CD1c-positive myeloid dendritic cell (primary cell): Measurements from ENCODE around the gene IRF3.
"Not testable (repeated sequence)": the region's sequence is repeated elsewhere in the genome, so short reads cannot be mapped to it uniquely, and the experiment has no call there.

Experiments used
- DNase-seq: peaks from one replicate; pipeline ENCODE4 v3.0.0-alpha.2; 2016; ENCODE audit errors: extremely low spot score

The IRF3 gene

DNA sequence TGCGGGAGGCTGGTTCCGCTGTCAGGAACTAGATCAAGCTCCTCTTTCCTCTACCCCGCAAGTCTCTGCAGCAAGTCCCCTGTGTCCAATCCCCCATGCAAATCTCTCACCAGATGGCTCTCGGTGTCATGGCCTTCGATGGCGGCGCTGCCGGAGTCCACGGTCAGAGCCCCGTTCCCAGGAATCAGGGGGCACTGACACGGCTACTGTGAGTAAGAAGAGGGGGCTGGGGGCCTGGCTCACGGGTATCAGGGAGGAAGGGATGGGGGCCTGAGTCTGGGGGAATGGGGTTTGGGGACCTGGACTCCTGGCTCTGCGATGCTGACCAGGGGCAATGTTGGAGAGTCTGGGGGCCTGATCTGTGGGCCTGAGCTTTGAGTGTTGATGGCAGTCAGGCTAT, 19.7 kb downstream of the IRF3 start:
- DNase-seq = no peak

DNA sequence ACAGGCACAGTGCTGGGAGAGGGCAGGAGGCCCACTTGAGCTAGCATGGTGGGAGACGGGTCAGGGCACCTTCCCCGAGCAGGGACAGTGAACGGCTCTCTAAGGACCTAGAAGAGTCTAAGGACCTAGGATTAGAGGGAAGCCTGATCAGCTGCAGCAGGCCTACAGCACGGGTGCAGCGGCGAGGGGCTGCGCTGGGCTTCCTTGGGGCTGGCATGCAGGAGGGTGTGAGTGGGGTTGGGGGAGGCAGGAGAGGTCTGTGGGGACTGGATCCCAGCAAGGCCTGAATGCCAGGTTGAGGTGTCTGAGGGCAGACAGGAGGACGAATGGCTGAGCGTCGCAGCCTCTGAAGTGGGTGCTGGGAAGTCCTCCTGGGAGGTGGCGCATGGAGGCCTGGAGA, 20.1 kb downstream of the IRF3 start:
- no peak for DNase-seq

DNA sequence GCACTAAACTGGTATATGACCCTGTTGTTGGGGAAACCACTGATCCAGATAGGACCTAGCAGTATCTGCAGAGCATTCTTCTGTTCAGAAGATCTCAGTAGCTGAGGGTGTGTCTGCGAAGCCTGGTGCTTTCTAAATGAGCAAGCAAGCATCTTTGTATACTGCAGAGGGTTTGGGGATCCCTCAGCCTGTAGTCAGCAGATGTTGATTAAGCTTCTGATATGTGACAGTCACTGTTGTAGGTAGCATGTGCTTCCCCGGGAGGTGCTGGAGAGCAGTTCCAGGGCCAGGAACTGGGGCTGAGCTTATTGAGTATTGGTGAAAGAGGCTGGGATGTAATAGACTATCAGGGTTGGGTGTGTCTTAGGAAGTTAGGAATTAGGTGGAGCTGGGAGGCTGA, 22.2 kb downstream of the IRF3 start:
- DNase-seq = no peak

DNA sequence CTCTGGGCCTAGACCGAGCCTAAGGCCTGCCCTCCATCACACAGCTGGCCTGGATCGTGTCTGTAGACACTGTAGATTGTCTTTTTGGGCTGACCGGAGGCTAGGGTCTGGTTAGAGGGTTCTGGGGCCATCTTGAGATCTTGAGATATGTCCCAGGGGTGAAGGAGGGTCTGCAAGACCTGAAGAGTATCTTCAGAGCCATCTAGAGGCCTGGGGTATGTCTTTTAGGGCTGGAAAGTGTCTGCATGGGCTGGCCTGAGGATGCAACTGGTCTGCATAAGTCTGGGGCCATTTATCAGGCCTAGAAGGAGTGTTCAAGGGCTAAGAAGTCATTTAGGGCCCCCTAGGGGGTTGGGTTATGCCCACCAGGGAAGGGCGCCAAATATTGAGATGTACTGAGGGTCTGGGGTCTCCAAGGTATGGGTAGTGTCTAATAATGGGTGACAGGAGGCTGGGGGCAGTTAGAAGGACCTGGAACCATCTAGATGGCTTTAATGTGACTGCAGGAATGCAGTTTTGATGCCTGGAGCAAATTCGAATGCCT, 23.1 kb downstream of the IRF3 start:
- no peak for DNase-seq

DNA sequence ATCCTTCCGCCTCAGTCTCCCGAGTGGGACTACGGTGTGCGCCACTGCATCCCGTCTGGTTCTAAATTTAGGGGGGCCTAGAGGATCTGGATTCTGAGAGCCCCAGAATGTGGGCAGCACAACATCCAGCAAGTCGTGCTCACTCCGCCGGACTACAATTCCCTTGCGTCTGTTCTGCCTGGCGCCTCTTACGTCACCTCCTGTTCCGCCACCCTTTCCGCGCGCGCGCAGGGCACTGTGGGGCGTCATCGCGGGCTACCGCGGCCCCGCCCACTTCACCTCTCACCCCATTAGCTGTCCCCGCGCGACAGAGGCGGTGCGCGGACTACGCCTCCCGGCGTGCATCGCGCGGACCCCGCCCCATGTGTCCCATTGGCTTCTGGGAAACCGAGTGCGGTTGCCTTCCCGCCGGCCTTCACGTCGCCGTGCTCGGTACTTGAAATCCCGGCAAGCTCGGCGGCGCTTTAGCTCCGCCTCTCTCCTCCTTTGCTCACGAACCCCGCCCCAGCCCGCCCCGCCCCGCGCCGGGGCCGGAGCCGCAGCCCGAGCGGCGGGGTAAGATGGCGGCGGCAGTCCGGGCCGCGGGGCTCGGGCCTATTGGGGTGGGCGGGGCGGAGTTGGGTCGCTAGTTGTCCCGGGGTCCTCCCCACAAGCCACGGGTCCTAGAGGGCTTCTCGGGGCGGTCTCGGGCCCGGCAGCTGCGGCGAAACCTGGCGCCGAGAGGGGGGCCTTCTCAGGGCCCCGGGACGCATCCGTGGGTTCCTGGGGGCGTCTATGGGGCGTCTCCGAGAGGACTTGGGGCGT, 23.8 kb downstream of the IRF3 start, which contains the start of gene SCAF1:
Gene SCAF1 (plus strand): TSS at position 522 of the 804 bp plus-strand sequence. CDS start 2,818 bp downstream, outside the sequence.
- DNase-seq = peak; percentile 100

DNA sequence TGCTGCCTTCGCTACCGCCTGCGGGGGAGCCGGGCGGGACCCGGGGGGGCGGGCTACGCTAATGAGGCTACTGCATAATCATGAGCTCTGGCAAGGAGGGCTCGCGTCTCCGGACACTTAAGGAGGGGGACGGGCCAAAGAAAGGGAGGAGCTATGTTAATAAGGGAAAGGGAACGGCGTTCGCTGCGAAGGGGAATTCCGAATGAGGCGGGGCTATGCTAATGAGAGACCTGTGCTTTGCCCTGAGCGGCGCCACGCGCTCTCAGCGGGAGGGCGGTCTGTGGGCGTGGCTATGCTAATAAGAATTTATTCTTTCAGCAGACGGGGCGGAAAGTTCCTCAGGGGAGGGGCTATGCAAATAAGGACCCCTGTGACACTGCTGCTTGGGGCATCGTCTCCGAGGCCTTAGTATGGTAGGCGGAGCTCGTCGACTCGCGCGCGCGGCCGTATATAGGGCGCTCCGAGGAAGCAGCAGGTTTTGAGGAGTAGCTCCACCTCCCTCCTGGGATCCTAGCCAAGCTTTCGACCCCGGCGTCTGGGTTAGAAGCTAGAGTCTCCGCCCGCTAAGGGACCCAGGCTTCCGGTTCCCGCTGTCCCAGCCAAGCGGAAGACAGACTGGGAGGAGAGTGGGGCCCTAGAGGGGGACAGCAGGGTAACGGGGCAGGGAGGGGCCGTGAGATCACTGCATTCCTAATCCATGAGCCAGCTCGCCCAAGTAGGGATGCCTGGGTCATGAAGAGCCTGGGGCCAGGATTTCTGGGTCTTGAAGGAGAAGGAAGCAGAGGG, 25.4 kb downstream of the IRF3 start, which contains the start of gene RRAS:
Gene RRAS (minus strand): TSS at position 31 of the 786 bp plus-strand sequence. CDS start 45 bp downstream, outside the sequence.
- peak; percentile 100 for DNase-seq

GRCh38 chr19:49639401-49640112, 26.1 kb downstream of the IRF3 start:
- no peak for DNase-seq

GRCh38 chr19:49637821-49638738, 27.6 kb downstream of the IRF3 start:
- DNase-seq = peak; percentile 49

- DNase-seq = no peak
Measured at GRCh38 chr19:49636233-49636932, 29.3 kb downstream of the IRF3 start.

GRCh38 chr19:49635530-49636232, 30.0 kb downstream of the IRF3 start:
- peak; percentile 34 for DNase-seq

- not testable (repeated sequence) for DNase-seq
Measured at GRCh38 chr19:49633273-49633672, 32.4 kb downstream of the IRF3 start.

DNA sequence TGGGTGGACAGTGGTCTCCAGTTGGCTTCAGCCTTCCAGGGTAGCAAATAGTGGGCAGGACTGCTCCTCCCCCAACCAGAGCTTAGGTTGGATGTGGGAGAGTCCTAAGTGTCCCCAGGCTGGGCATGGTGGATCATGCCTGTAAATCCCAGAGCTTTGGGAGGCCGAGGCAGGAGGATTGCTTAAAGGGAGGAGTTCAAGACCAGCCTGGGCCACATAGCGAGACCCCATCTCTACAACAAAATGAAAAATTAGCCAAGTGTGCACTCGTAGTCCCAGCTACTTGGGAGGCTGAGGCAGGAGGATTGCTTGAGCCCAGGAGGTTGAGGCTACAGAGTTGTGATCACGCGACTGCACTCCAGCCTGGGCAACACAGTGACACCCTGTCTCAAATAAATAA, 33.1 kb downstream of the IRF3 start:
- DNase-seq = no peak

DNA sequence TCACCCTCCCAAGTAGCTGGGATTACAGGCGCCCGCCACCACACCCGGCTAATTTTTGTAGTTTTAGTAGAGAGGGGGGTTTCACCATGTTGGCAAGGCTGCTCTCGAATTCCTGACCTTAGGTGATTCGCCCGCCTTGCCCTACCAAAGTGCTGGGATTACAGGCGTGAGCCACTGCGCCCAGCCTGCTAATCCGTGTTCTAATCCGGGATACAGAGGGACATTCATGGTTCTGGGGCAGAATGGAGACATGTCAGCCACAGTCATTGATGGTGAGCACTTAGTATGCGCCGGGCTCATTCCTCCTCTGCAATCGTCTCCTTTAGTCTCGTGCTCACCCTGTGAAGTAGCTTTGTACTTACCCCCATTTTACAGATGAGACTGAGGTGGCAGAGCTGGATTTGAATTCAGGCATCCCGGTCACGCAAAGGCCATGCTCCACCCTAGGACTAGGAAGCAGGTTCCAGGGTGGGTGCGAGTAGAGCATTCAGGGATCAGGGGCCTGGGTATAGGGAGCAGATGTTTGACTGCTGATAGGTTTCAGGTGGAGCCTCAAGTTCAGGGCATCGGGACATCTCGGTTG, 34.0 kb downstream of the IRF3 start:
- DNase-seq = no peak

GRCh38 chr19:49631014-49631588, 34.6 kb downstream of the IRF3 start:
- no peak for DNase-seq

GRCh38 chr19:49629659-49630058, 36.0 kb downstream of the IRF3 start:
- no peak for DNase-seq

DNA sequence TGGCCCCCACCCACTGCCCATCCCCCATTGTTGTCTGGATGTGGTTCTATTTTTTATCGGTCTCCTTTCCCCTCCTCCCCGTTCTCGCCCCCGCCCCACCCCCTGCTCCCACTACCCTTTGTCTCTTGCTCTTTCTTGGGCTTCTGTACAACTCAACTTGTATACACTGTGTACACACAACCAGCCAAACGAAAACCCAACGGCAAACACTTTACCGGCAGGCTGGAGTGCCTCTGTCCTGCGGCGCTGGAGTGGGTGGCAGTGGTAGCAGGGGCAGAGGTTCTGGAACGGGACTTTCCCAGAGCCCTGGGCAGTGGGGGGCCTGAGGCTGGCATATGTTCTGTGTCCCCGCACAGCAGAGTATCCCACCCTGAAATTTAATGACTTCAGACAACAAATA, 39.4 kb downstream of the IRF3 start:
- DNase-seq = no peak

- no peak for DNase-seq
Measured at GRCh38 chr19:49624967-49625910, 40.4 kb downstream of the IRF3 start.

DNA sequence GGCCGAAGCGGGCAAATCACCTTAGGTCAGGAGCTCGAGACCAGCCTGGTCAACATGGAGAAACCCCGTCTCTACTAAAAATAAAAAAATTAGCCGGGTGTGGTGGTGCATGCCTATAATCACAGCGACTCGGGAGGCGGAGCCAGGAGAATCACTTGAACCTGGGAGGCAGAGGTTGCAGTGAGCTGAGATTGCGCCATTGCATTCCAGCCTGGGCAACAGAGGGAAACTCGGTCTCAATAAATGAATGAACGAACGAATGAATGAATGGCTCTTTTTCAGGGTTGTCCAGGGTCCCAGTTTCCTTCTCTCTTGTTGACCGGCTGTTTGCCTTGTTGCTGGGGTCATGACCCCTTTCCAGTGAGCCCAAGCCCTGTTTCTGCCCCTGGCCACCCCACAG, 47.8 kb downstream of the IRF3 start:
- DNase-seq = not testable (repeated sequence)
